ENCODE measurements around the gene EYS.

DNA sequence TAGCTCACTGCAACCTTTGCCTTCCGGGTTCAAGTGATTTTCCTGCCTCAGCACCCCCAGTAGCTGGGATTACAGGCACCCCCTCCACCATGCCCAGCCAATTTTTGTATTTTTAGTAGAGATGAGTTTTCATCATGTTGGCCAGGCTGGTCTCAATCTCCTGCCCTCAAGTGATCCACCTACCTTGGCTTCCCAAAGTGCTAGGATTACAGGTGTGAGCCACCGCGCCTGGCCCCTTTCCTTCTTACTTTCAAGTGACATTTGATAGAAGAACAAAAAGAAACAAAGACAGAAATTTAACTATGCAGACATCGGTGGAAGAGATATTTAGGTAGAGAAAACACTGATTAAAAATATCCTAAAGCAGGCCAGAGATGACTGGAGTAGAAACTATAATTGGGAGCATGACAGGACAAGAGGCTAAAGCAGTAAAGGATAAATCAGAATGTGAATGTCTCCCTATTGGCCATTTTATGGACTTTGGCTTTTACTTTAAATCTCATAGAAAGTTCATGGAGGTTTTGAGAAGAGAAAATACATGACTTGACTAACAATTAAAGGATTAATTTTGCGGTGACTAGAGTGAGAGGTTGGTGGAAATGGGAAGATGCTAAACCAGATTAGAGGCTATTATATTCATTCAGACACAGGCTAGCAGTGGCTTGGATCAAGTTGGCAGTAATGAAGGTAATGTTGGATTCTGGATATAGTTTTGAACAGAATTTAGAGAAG lies 2.2 kb upstream of the EYS start:
- no peak for TF ChIP-seq CTCF (IDR thresholded peaks at IDR 0.05)
- no peak for TF ChIP-seq POLR2A (IDR thresholded peaks at IDR 0.05)
